ENCODE measurements around the gene RHBDD1.

Gene RHBDD1

GRCh38 chr2:226877491-226877890 lies 41.6 kb downstream of the RHBDD1 start:
- TF ChIP-seq, protein P1, sequence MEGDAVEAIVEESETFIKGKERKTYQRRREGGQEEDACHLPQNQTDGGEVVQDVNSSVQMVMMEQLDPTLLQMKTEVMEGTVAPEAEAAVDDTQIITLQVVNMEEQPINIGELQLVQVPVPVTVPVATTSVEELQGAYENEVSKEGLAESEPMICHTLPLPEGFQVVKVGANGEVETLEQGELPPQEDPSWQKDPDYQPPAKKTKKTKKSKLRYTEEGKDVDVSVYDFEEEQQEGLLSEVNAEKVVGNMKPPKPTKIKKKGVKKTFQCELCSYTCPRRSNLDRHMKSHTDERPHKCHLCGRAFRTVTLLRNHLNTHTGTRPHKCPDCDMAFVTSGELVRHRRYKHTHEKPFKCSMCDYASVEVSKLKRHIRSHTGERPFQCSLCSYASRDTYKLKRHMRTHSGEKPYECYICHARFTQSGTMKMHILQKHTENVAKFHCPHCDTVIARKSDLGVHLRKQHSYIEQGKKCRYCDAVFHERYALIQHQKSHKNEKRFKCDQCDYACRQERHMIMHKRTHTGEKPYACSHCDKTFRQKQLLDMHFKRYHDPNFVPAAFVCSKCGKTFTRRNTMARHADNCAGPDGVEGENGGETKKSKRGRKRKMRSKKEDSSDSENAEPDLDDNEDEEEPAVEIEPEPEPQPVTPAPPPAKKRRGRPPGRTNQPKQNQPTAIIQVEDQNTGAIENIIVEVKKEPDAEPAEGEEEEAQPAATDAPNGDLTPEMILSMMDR (IDR thresholded peaks at IDR 0.05; ENCODE audit: low read depth, low read length, missing control alignments): no peak
- no peak for DNase-seq (ENCODE audit: low read depth)
- in situ Hi-C loops (cut with HindIII; ENCODE audit: low sequenced_read_pairs): no loop called here
- no peak overlapping the region for H3K4me3 ChIP-seq (ENCODE audit: low read depth, low read length)

DNA sequence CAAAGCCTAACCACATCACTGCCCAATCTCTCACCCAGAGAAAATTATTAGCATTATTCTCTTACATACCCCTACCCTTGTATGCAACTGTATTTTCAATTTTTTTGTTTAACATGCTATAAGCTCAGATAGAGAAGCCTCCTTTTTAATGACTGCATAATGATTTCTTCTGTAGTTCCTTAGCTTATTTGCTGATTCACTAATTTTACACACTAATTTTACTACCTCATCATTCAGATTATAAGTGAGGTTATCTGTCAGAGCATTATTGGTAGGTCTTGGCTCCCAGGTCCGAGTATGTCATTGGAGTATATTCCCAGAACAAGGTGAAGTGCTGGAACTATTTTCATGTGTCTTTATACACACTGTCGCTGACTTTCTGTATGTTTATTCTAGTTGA lies 45.4 kb downstream of the RHBDD1 start:
- no peak for DNase-seq (ENCODE audit: low read depth)
- no peak overlapping the region for H3K4me3 ChIP-seq (ENCODE audit: low read depth, low read length)
- TF ChIP-seq, protein P1 (IDR thresholded peaks at IDR 0.05; ENCODE audit: low read depth, low read length, missing control alignments): no peak
- in situ Hi-C loops (cut with HindIII; ENCODE audit: low sequenced_read_pairs): no loop called here

DNA sequence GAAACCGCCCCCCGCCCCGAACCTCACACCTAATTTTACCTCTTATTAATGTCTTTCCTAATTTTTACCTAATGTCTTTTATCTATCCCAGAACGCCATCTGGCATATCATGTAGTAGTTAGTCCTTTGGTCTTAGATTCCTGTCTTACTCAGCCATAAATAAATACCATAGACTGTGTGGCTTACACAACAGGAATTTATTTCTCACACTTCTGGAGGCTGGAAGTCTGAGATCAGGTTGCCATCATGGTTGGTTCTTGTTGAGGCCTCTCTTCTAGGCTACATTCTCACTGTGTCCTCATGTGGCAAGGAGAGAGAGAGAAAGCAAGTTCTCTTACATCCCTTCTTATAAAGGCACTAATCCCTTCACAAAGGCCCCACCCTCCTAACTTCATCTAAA lies 46.8 kb downstream of the RHBDD1 start:
- in situ Hi-C loops (cut with HindIII; ENCODE audit: low sequenced_read_pairs): no loop called here
- no peak for DNase-seq (ENCODE audit: low read depth)
- TF ChIP-seq, protein P1 (IDR thresholded peaks at IDR 0.05; ENCODE audit: low read depth, low read length, missing control alignments): no peak
- no peak overlapping the region for H3K4me3 ChIP-seq (ENCODE audit: low read depth, low read length)

DNA sequence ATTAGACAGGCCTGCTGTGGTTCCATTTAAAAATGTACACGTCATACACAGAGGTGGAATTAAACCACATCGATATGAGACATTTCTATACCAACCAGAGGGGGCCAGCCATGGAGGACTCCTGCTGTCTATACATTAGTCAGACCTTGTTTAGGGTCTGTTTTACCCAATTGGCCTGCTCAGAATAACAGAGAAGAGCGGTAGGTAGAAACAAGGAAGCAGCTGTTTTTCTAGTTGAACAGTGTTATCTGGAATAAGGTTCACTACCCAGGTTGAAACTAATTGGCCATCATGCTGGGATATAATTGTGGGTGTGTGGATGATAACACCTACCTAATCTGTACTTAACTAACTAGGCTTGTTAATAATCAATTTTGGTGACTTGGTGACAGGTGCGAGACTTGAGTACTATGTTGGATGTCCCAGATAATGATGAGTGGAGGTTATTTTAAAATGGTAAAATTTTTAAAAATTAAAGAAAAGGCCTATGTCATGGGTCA lies 47.5 kb downstream of the RHBDD1 start:
- TF ChIP-seq, protein P1 (IDR thresholded peaks at IDR 0.05; ENCODE audit: low read depth, low read length, missing control alignments): no peak
- in situ Hi-C loops (cut with HindIII; ENCODE audit: low sequenced_read_pairs): no loop called here
- no peak for DNase-seq (ENCODE audit: low read depth)
- H3K4me3 ChIP-seq (ENCODE audit: low read depth, low read length): no peak overlapping the region

DNA sequence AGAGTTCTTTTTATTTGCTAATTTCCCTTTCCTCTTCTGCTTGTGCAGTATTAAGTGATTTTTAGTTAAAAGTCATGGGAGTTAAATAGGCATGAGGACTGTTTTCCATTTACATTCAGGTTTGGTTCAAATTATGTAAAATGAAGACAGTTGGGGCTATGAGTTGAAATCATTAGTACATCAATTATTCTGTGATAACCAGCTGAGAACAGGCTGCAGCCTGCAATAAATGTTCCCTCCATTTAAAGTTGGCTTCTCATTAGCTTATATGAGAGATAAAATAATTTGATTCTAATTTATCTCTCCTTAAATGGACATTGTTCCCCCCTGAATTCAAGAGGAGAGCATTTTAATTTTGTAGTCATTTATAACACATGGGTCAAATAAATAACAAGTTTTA lies 48.3 kb downstream of the RHBDD1 start:
- TF ChIP-seq, protein P1 (IDR thresholded peaks at IDR 0.05; ENCODE audit: low read depth, low read length, missing control alignments): no peak
- DNase-seq (ENCODE audit: low read depth): no peak
- in situ Hi-C loops (cut with HindIII; ENCODE audit: low sequenced_read_pairs): no loop called here
- no peak overlapping the region for H3K4me3 ChIP-seq (ENCODE audit: low read depth, low read length)

DNA sequence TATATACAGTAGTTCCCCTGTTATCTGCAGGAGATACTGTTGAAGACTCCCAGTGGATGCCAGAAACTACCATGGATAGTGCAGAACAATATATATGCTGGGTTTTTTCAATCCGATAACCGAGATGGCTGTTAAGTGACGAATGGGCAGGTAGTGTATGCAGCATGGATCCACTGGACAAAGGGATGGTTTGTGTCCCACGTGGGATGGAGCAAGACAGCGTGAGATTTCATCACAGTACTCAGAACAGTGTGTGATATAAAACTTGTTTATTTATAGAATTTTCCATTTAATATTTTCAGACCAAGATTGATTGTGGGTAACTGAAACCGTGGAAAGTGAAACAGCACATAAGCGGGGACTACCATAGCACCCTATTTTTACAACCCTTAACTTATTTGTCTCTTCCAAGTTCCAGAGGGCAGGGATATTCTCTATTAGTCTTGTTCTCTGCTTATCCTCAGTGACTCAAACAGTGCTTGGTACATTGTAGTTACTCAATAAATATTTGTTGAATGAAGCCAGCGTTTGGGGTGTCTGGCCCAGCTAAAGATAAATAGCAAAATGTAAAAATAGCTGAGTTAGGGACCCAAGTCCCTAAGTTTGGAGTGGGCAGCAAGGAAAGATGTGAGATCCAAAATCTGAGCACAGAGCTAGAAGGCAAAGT lies 50.0 kb downstream of the RHBDD1 start:
- no peak for DNase-seq (ENCODE audit: low read depth)
- in situ Hi-C loops (cut with HindIII; ENCODE audit: low sequenced_read_pairs): no loop called here
- TF ChIP-seq, protein P1 (IDR thresholded peaks at IDR 0.05; ENCODE audit: low read depth, low read length, missing control alignments): no peak
- no peak overlapping the region for H3K4me3 ChIP-seq (ENCODE audit: low read depth, low read length)

Measured in astrocyte of the cerebellum (primary cell).